GM18909 (cell line): ENCODE results near the gene DGCR2.
"Not testable (repeated sequence)": the region's sequence is repeated elsewhere in the genome, so short reads cannot be mapped to it uniquely, and the experiment has no call there.

Experiments
- ATAC-seq: cut with Tn5 transposase; IDR thresholded peaks from one replicate; pipeline ENCODE4 v1.9.1; 2021; ENCODE audit warnings: mild to moderate bottlenecking; ENCODE audit not compliant: unreplicated experiment, poor library complexity

Gene DGCR2

GRCh38 chr22:19016081-19016766, 106.0 kb downstream of the DGCR2 start:
- ATAC-seq = no peak

- no peak for ATAC-seq
Measured at GRCh38 chr22:19014886-19015285, 107.3 kb downstream of the DGCR2 start.

GRCh38 chr22:19013881-19014598, 108.2 kb downstream of the DGCR2 start:
- not testable (repeated sequence) for ATAC-seq

- not testable (repeated sequence) for ATAC-seq
Measured at GRCh38 chr22:19013411-19013810, 108.8 kb downstream of the DGCR2 start.

- no peak for ATAC-seq
Measured at GRCh38 chr22:19012308-19012986, 109.8 kb downstream of the DGCR2 start.

- ATAC-seq = not testable (repeated sequence)
Measured at GRCh38 chr22:19011611-19012010, 110.6 kb downstream of the DGCR2 start.

GRCh38 chr22:19011075-19011474, 111.1 kb downstream of the DGCR2 start:
- no peak for ATAC-seq

- ATAC-seq = no peak
Measured at GRCh38 chr22:19005905-19006304, 116.3 kb downstream of the DGCR2 start.

GRCh38 chr22:19004471-19004870, 117.7 kb downstream of the DGCR2 start:
- no peak for ATAC-seq

GRCh38 chr22:19003508-19003907, 118.7 kb downstream of the DGCR2 start:
- ATAC-seq = no peak

- no peak for ATAC-seq
Measured at GRCh38 chr22:19002684-19003038, 119.6 kb downstream of the DGCR2 start.

- ATAC-seq = no peak
Measured at GRCh38 chr22:19001204-19001603, 121.0 kb downstream of the DGCR2 start.

GRCh38 chr22:19000106-19000505, 122.1 kb downstream of the DGCR2 start:
- ATAC-seq = not testable (repeated sequence)

GRCh38 chr22:18999416-18999815, 122.8 kb downstream of the DGCR2 start:
- no peak for ATAC-seq

GRCh38 chr22:18999008-18999407, 123.2 kb downstream of the DGCR2 start:
- no peak for ATAC-seq

- ATAC-seq = no peak
Measured at GRCh38 chr22:18997925-18998315, 124.3 kb downstream of the DGCR2 start.

GRCh38 chr22:18997306-18997924, 124.8 kb downstream of the DGCR2 start:
- no peak for ATAC-seq

GRCh38 chr22:18996376-18996900, 125.8 kb downstream of the DGCR2 start:
- ATAC-seq = no peak

- no peak for ATAC-seq
Measured at GRCh38 chr22:18995327-18995711, 126.9 kb downstream of the DGCR2 start.

GRCh38 chr22:18994701-18995326, 127.4 kb downstream of the DGCR2 start:
- ATAC-seq = no peak
